NCI-H446 (cell line): ENCODE measurements around the gene LASP1.

Source experiments
- DNase-seq, 2 experiments: peaks; one replicate each; lab custom pipeline; 2025; lab: John Stamatoyannopoulos, UW

LASP1 gene

DNA sequence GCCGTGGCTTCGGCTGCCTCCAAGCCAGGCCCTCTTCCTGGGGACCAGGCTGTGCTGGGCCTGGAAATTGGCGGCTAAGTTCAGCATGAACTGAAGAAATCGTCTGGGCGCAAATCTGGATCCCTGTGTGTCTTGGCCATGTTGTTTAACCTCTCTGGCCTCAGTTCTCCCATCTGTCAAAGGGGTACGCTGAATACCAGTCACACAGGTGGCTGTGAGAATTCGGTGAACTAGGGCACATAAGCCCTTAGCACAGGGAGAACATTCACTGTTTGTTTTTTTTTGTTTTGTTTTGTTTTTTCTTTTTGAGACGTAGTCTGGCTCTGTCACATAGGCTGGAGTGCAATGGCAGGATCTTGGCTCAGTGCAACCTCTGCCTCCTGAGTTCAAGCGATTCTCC lies 19.0 kb downstream of the LASP1 start:
- DNase-seq = no peak

DNA sequence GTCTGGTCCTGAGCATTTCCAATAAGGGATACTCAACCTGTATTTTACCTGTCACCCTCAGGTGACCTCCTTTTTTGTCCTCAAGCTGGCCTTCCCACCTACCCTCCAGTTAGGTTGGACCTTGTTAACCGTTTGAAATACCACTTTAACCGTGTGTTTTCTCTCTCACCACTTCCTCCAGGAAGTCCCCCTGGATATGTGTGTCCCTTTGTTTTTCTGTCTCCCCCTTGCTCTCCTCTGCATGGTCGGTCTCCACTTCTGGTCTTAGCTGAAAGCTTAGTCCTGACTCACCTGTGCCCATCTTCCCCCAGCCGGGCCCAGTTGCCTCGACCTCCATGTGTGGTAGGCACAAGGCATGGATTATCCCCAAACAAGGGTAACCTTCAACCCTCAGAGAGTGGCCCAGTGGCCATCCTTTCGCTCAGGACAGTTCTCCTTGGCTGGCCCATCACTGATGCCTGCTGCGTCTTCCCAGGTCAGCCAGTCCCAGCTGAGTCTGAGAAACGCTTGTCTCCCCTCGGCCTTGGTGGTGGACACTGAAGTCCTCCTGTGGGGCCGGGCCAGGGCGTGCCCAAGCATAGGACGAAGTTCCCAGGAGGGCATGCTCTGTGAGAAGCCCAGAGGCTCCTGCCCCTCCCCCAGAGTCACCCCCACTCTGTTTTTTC lies 20.0 kb downstream of the LASP1 start:
- DNase-seq = no peak

DNA sequence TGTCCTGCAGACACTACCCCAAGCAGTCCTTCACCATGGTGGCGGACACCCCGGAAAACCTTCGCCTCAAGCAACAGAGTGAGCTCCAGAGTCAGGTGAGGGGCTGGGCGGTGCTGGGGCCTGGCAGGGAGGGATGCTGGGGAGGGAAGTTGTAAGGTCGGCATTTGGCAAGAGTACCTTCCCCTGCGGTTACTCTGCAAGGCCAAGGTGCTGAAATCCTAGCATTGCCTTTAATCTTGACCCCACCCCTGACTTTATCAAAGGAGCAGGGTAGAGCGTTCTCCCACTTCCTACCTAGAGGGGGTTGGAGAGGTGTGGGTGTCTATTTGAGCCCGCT lies 20.5 kb downstream of the LASP1 start:
- DNase-seq = no peak

DNA sequence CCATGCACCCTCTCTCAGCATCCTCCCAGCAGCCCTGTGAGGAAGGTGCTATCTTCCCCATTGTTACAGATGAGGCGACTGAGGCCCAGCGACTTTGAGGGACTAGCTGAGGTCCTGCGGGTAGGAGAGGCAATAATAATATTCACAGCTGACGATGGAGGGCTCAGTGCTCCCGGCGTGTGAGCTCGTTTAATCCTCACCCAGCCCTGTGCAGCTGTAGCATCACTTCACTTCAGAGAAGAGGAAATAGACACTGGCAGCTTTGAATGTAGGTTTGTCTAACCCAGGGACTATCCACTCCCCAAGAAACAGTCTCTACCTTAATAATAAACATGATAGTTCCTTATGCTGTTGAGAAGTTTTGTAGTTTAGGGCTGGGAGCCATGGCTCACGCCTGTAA lies 21.6 kb downstream of the LASP1 start:
- DNase-seq = no peak

DNA sequence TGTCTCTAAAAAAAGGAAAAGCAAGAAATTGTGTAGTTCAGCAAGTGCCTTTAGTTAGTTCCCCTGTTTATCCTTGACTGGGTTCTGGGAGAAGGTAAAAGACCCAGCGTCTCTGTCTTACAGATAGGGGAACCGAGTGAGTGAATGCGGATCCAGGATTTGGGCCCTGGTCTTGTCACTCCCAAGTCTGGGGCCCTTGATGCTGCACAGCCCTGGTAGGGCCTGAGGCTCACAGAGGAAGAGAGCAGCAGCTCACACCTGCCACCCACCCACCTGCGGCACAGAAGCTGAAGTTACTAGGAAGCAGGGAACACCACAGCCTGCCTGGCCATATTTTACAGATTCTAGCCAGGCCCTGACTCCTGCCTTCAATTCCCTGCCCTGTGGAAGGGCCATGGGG lies 22.2 kb downstream of the LASP1 start:
- DNase-seq = no peak

DNA sequence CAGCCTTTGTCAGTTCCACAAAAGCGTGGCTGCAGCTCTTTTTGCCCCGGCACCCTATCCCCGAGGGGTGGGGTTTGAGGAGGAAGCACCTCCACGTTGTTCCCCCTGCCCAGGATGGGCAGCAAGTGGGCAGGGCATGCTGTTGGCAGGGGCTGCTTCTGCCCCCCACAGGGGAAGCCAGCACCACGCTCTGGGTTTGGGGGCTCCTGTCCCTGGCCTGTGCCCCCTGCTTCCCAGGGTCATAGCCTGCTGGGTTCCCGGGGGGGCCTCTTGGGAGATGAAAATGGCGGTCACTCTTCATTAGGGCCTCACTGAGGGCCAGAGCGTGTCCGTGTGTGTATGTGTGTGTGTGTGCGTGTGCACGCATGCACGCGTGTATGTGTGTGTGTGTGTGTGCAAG lies 22.8 kb downstream of the LASP1 start:
- no peak for DNase-seq

DNA sequence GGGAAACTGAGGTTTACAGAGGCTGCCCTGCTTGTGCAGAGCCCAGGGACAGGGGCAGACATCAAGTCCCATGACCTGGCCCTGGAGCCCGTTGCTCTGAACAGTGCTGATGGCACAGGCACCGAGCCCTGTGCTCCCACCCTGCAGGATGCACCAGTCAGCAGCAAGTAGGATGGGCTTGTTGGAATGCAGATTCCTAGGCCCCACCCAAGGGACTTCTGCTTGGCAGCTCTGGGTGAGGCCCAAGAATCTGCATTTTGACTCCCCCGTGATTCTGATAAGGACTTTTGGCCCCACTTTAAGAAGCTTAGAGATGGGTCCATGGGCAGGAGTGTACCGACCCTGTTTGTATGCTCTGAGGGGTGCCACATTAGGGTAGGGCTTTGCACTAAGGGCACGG lies 23.3 kb downstream of the LASP1 start:
- no peak for DNase-seq

DNA sequence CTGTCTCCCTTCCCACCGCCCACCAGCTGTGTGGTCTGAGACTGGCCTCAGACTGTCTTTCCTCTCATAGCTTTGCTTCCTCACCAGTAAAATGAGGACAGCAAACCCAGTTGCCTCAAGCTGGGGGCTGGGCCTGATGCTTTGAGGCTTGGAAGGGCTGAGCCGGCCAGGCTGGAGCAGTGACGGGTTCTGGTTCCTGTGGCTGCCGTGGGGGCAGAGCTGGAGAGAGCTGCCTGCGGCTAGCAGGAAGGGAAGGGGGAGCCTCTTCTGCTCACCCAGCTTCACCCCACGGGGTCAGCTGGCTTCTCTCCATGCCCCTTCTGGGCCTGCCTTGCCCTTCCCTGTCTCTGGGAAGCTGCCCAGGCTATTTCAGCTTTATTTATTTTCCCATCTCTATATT lies 23.7 kb downstream of the LASP1 start:
- no peak for DNase-seq

DNA sequence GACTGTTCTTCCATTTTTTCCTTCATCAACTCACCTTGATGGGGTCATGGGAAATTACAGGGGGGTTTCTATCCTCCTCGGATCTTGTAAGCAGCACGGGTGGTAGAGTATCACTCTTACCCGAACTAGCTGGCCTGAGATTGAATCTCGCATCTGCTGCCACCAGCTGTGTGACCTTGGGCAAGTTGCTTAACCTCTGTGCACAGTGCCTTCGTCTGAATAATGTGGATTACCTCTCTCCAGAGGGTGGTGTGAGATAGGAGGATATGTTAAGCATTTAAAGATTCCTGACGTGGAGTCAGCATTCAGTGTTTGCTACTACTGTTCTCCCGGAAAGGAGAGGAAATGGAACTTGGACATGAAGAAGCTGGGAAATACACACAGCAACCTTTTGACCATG lies 24.4 kb downstream of the LASP1 start:
- no peak for DNase-seq

DNA sequence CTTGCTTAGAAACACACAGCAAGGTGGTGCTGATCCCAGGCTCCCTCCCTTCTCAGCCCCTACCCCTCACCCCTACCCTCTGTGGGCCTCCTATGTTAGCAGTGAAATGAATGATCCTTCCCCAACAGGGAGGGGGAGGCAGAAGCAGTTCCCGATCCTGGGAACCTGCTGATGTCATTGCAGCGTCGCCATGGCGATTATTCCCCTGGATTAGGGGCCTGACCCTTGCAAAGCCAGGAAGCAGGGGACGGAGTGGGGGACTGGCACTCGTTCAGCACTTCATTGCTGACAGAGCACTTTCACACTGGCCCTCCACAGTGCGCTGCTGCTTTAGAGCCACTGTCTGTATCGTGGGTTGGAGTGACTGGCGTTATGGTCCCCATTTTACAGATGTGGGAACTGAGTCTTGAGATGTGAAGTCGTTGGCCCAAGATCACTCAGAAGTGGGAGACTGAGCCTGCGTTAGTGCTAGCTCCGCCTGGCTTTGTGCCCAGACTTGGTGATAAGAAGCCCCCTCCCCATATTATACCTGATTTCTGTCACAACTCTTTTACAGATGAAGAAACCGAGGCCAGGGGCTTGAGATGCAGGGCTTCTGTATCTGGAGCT lies 26.6 kb downstream of the LASP1 start:
- DNase-seq = no peak

DNA sequence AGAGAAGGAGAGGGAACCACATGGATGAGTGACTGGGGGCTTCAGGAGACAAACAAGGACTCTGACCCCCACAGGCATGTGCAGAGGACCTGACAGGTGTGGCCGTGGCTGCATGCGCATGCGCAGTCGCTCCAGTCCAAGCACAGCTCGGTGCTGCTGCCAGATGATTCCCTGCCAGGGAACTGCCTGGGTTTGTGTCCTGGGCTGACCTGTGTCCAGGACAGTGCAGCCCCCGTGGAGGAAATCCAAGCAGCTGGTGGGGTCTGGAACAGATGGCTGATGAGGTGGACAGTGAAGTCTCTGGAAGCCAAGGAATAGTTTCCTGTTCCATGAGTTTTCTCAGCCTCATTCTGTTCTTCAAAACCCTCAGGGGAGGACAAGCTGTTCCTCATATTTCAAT lies 27.3 kb downstream of the LASP1 start:
- DNase-seq = no peak

DNA sequence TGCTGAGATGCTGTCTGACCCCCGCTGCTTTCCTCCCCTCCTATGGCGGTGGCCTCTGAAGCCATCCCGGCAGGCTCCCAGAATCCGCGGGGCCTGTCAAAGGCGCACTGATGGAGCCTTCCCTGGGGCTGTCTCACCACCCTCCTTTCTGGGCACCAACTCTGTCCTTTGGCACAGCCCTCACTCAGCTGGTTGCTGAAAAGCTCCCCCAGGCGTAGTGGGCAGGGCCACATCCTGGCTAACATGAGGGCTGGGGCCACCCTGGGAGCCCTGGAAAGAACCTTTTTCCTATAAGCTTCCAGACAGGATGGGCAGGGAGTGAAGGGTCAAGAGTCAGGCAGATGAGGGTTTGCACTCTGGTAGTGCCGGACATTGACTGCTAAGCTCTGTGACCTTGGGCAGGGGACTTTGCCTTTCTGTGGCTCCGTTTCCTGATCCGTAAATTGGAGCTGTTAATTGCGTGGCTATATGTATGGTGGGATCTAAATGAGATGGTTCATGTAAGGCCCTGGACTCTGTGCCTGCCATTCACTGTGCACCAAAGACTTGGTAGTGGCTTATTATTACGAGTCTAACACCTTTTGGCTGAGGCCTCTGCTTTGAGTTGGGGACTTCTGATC lies 27.9 kb downstream of the LASP1 start:
- DNase-seq = no peak

DNA sequence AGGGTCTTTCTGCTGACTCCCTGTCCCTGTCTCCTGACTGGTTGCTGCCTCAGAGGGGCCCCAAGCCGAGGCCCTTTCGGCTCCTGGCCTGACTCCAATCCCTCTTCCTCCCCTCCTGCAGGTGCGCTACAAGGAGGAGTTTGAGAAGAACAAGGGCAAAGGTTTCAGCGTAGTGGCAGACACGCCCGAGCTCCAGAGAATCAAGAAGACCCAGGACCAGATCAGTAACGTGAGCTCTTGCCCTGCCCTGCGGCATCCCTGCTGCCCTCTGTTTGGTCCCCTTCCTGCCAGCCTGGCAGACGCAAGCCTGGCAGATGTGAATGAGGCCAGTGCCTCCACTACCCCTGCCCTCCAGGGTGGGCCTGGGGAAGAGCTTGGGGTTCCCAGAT lies 28.4 kb downstream of the LASP1 start:
- no peak for DNase-seq

DNA sequence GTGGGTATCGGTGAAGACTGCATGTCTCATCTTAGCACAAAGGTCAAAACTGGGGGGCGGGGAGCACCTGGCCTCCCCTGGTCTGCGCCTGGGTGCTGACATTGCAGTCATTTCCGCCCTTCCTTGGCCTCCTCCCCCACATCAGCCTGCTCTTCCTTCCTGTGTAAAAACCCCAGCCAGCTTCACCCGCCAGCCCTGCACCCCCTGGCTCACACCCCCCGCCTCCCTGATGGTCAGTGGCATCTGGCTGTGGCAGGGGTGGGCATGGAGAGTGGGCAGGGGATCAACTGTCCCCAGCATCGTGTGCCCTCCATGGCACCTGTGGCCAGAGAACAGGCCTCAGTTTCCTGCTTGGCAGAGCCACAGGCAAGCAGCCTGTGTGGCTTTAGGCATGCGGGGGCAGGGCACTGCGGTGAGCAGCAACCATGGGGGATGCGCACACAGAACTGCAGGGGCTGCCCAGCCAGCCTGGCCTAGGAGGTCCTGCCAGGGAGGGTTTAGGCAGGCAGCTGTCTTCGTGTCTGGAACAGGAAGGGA lies 29.0 kb downstream of the LASP1 start:
- no peak for DNase-seq

DNA sequence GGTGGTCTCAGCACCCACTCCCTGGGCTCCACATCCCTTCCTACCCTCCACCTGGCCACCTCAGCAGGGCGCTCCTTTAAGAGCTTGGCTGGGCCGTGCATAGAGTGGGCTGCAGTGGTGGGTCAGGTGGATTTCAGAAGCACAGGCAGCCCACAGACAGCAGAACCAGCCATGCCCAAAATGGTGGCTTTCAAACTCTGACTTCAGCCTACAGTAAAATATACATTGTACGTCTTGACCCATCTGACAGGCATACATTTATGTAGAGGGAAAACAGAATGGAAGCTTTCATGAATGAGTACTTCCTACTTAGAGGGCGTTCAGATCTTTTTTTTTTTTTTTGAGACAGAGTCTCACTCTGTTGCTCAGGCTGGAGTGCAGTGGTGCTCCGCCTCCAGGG lies 29.6 kb downstream of the LASP1 start:
- DNase-seq = no peak

DNA sequence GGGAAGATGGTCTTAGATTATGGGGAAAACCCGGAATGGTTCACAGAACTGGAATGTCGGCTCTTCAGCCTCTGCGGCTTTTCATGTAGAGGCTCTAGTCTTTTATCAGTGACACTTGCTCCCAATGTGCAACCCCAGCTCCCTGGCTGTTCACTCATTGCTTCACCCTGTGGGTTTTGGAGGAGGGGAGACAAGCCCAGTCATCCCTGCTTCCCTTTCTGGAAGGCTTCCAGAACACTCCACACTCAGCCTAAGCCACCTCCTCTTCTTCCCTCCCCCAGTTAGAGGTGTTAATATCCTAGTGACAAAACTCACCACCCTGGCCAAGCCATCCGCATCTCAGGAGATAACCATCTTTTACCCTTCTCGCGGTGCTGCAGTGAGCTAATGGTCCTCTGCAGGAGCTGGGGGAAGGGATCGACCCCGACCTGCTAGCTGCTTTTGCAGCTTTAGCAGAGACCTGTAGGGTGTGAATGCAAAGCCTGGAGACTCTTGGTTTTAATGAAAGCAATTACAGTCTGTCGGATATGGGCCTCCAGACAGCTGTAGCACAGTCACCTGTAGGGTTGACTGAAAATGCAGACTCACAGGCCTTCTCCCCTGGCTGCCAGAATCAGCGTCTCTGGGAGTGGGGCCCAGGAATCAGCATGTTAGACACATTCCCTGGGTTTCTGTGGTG lies 31.3 kb downstream of the LASP1 start:
- DNase-seq = no peak

DNA sequence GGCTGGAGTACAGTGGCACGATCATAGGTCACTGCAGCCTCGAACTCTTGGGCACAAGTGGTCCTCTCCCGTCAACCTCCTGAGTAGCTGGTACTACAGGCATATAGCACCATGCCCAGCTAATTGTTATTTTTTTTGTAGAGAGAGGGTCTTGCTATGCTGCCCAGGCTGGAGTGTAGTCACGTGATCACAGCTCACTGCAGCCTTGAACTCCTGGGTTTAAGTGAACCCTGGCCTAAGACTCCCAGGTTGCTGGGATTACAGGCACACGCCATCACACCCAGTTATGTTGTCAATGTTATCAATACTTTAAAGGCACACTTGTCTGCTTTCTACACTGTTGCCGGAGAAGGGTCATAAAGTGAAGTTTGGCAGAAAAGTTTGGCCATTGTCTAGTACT lies 33.5 kb downstream of the LASP1 start:
- DNase-seq = no peak

DNA sequence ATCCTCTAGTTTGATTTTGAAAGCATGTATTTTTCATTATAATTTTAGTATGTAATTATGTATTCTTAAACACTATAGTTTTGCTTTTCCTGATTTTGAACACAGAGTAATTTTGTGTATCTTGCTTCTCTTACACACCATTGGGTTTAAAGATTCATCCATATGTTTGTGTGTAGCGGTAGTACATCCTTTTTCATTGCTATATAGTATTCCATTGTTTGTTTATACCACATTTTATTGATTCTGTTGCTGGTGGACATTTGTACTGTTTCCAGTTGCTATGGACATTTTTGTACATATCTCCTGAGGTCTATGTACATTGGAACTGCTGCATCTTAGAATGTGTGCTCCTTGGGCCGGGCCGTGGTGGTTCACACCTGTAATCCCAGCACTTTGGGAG lies 35.0 kb downstream of the LASP1 start:
- no peak for DNase-seq

DNA sequence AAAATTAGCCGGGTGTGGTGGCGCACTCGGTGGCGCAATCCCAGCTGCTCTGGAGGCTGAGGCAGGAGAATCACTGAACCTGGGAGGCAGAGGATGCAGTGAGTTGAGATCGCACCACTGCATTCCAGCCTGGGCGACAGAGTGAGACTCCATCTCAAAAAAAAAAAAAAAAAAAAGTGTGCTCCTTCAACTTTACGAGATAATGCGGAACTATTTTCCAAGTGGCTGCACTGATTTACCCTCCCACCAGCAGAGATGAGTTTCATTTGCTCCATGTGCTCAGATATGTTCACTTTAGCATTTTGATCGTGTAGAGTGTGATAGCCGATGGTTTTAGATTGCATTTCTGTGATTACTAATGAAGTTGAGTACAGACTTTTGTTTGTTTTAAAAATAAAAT lies 35.5 kb downstream of the LASP1 start:
- DNase-seq = no peak

DNA sequence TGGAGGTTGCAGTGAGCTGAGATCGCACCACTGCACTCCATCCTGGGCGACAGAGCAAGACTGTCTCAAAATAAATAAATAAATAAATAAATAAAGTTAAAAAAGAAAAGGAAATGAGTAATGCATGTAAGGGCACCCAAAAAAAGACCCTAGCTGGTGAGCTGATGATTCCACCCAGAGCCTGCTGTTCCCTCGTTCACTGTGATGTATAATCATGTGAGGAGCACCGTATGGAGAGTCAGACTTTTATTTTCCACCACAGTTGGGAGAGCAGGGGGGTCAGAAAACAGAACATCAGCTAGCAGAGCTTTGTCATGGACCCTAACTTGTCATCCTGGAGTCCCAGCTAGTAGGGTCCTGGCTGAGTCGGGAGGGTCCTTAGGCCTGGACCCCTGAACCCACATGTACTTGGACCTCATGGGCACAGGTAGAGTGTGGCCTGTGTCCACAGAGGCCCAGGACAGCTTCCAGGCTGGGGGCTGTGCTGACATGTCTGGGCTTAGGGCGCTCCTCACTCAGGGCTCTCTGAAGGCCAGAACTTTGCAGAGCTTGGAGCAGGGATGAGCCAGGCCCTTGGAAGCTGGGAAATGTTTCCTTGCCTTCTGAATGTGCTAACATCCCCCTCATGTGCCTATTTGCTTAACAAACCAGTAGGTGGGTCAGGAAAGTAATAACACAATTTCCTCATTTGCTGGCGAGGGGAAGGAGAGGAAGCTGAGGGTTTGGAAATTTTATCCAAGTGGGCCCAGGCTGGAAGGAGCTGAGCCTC lies 36.8 kb downstream of the LASP1 start:
- DNase-seq = no peak

DNA sequence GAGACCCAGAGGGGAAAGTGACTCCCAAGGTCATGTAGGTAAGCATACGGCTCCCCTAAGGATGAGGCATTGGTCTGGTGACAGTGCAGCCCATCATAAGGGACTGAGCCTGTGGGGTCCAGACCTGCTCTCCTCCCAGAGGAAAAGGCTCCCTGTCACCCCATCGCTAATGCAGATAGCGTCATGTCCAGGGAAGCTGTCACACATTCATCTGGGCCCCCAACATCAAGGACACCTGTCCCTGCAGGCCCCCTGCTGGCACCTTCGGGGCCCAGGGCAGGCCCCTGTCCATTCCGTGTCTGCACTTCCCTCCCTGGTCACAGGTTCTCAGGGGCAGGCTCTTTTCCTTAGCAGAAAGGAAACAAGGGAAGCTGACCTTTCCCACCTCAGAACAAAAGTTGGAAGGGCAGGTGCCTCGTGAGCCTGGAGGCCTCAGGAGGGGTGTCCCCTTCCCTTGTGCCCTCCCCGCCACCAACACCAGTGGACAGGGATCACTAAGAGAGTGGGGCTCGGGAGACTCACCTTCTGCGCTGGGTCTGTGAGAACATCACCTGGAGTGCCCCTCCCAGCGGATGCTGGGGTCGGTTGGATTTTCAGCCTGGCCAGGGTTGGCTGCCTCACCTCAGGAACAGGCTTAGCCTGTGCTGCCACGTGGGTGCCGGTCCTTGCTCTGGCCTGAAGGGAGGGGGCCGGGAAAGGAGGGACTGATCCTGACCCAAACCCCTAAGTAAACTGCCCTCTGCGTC lies 38.2 kb downstream of the LASP1 start:
- DNase-seq = no peak
